D721Med (cell line): ENCODE measurements around the gene PTGER3.

ENCODE experiments used
- DNase-seq: peaks from one replicate; pipeline ENCODE4 v3.0.0; 2011; ENCODE audit warnings: low spot score; ENCODE audit not compliant: insufficient read length
- FAIRE-seq: peaks from 2 replicates; lab custom pipeline; 2011; peaks lifted over from hg19 to GRCh38; lab: Jason Lieb, UNC
- CTCF ChIP-seq: IDR thresholded peaks from 2 replicates; pipeline ENCODE4 v1.5.1; 2012; ENCODE audit warnings: mild to moderate bottlenecking, control low read depth; ENCODE audit not compliant: insufficient read depth; ENCODE audit errors: missing control alignments

Gene PTGER3

GRCh38 chr1:71087060-71087459 lies 39.4 kb upstream of the PTGER3 start:
- TF ChIP-seq CTCF: no peak
- DNase-seq: no peak
- peak; percentile 16 for FAIRE-seq

GRCh38 chr1:71086331-71086730 lies 38.7 kb upstream of the PTGER3 start:
- FAIRE-seq: no peak
- no peak for TF ChIP-seq CTCF
- no peak for DNase-seq

GRCh38 chr1:71083271-71083670 lies 35.7 kb upstream of the PTGER3 start:
- DNase-seq: no peak
- no peak for TF ChIP-seq CTCF
- no peak for FAIRE-seq

- FAIRE-seq: no peak
- no peak for DNase-seq
- TF ChIP-seq CTCF: no peak
Observed at GRCh38 chr1:71081697-71082080, 34.1 kb upstream of the PTGER3 start.

- peak; percentile 64 for TF ChIP-seq CTCF
- DNase-seq (peak; percentile 31), FAIRE-seq (peak; percentile 41)
Observed at GRCh38 chr1:71080739-71081696, 33.4 kb upstream of the PTGER3 start, which contains the start of gene ZRANB2. Gene ZRANB2 (minus strand): TSS chr1:71081035. CDS start chr1:71080995, 40 bp downstream.

GRCh38 chr1:71080230-71080738 lies 32.7 kb upstream of the PTGER3 start:
- DNase-seq (no peak), FAIRE-seq (no peak)
- no peak for TF ChIP-seq CTCF

- FAIRE-seq: no peak
- TF ChIP-seq CTCF: no peak
Observed at GRCh38 chr1:71074681-71075080, 27.1 kb upstream of the PTGER3 start.

More at GRCh38 chr1:71074681-71075080, 27.1 kb upstream of the PTGER3 start:
- DNase-seq: no peak
